ENCODE data around the gene AVP.

DNA sequence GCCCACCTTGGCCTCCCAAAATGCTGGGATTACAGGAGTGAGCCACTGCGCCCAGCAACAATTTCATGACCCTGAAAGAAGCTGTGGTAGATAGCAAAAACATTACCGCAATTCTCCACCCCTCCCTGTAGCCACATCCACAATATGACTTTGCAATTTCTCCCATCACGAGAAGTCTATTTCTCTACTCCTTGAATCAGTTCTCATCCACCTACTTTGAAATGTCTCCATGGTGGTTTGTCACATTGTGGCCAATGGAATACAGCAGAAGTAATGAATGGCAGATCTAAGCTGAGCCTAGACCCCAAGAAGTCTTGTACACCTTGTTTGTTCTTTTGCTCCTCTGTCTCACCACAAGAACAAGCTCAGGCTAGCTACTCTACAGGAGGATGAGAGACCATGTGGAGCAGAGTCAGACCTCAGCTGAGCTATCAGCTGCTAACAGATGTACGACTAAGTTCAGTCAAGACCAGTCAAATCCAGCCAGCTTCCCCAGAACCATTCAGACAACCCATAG, 6.8 kb downstream of the AVP start:
- TF ChIP-seq POLR2A (IDR thresholded peaks at IDR 0.05; ENCODE audit: low read depth, low read length), result no peak
- no peak for TF ChIP-seq POLR2AphosphoS5 (IDR thresholded peaks at IDR 0.05; ENCODE audit: low read depth, low read length)
- TF ChIP-seq TAF1 (IDR thresholded peaks at IDR 0.05; ENCODE audit: low read depth, low read length), result no peak

Data from GM12891 (cell line).